HG02678 (cell line): ENCODE measurements around the gene PRKAR1B.
"Not testable (repeated sequence)": the region's sequence is repeated elsewhere in the genome, so short reads cannot be mapped to it uniquely, and the experiment has no call there.

Experiments
- ATAC-seq: cut with Tn5 transposase; IDR thresholded peaks from one replicate; pipeline ENCODE4 v1.9.1; 2021; ENCODE audit warnings: mild to moderate bottlenecking, moderate library complexity; ENCODE audit not compliant: unreplicated experiment

The PRKAR1B gene

DNA sequence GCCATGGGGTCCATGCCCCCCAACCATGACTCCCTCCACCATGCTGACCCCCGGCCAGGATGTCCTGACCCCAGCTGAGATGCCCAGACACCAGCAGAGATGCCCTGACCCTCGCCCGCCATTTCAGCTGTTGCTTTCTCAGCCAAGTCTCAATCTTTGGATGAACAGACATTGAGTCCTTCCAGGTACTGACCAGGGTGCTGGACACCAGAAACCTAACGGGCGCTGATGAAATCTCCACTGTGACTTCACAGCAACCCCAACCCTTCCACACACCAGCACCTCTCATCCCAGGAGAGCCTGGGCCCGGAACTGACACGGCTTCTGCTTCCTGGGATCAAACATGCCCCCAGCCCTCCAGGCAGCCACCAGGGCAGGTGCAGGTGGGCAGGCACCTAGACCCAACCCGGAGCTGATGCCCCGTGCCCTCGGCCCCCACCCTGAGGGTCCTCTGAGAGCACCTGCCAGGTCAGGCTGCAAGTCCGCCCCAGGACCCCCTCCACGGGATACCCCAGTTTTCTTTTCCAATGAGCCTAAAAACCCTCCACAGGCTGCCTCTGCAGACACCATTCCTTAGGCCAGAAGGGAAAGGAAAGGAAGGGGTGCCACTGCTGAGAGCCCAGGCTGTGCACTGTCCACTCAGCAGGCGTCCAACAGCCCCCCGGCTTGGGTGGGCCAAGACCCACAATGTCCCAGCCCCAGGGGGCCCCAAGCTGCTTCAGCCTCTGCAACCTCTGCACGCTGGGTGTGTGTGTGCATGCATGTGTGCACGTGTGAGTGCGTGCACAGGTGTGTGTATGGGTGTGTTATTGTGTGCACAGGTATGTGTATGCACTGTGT, 164.1 kb downstream of the PRKAR1B start:
- ATAC-seq = no peak

DNA sequence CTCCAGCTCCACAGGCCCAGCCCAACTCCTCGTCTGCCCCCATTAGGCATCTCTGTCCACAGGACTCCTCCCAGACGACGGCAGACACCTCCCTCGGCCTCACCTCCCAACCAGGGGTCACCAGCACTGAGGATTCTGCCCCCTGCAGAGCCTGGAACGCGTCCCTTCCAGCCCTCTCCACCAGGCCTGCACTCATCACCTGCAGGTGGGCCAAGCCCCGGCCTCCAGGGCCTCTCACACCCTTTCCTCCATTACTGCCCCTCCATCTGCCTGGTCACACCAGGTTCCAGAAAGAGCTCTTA, 164.8 kb downstream of the PRKAR1B start:
- no peak for ATAC-seq

- no peak for ATAC-seq
These were observed 165.3 kb downstream of the PRKAR1B start for GRCh38 chr7:561631-562373.

- no peak for ATAC-seq
These were observed 166.0 kb downstream of the PRKAR1B start for GRCh38 chr7:560966-561630.

GRCh38 chr7:559396-559705, 167.7 kb downstream of the PRKAR1B start:
- no peak for ATAC-seq

DNA sequence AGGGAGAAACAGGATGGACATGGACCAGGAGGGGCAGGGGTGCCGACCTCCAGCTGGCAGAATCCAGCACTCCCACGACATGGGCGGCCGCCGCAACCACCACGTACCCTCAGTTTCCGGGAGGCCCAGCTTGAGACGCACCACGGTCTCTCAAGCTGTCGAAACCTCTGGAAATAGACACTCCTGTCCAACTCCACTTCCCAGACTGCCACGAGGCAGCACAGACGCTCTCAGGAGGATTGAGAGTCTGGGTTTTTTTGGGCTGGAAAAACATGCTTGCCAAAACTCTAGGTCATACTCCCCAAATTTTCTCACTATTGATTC, 169.6 kb downstream of the PRKAR1B start:
- ATAC-seq = no peak

GRCh38 chr7:556837-557557, 170.1 kb downstream of the PRKAR1B start:
- ATAC-seq = no peak

DNA sequence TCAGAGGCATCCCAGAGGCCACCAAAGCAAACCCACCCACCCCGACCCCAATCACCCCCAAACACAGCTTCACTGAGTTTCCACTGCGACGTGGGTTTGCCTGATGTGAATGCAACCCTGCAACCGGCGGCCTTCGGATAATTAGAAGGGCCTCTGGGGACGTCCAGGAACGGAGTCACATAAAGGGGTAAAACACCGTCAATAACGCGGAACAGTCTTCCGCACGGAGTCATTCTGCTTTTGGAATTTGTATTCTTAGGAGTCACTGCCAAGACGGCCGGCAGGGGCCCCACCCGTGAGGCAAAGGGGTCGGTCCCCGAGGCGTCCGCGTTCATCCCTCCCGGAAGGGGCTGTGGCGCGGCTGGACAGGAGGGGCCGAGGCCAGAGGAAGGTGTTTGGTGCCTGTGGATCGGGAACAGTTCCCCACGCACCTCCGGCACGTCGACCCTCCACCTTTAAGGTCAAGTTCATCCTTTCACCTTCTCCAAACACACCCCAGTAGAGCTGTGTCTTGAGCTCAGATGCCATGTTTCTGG, 170.7 kb downstream of the PRKAR1B start:
- no peak for ATAC-seq

DNA sequence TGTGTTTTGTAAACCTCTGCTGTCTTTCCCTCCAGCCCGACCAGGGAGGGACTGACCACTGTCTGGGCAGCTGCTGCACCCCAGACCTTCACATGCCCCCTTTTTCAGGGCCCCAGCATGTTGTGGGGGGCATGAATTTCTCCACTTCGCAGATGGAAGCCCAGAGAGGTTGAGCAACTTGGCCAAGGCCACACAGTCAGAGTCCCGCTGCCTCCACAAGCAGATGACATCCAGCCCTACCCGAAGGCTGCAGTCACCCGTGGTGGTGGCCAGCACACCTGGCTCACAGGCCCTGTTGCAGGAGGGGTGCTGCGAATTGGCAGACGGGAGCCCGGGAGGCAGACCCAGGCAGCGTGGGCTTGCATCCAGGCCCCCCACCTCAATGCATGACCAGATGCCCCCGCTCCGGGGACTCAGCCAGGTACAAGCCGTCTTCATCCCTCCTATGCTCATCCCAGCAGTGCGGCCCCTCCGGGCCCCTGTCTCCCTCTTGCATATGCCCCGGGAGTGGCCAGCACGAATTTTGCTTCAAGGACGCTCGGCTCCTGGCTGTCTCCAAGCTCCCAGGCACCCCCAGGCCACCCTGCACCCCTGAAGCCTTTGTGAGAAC, 171.4 kb downstream of the PRKAR1B start:
- no peak for ATAC-seq

DNA sequence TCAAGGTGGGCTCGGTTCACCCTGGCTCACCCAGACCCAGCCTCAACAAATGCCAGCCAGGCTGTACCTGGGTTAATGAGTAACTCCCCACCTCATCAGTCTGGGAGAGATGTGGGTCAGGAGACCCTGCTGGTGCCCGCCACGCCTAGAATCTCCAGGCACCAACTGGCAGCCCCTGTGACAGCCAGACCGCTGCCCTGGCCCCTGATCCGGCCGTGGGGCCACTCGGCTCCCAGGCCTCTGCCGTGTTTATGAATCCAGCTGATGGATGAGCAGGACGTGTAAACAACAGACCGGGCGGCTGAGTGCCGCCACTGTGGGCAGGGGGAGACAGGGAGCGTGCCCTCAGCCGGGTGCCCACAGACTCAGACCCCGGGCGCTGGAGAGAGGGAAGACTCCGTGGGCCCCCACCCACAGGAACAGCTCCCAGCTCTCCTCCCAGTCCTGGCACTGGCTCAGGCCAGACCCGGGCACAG, 173.4 kb downstream of the PRKAR1B start:
- ATAC-seq = no peak

DNA sequence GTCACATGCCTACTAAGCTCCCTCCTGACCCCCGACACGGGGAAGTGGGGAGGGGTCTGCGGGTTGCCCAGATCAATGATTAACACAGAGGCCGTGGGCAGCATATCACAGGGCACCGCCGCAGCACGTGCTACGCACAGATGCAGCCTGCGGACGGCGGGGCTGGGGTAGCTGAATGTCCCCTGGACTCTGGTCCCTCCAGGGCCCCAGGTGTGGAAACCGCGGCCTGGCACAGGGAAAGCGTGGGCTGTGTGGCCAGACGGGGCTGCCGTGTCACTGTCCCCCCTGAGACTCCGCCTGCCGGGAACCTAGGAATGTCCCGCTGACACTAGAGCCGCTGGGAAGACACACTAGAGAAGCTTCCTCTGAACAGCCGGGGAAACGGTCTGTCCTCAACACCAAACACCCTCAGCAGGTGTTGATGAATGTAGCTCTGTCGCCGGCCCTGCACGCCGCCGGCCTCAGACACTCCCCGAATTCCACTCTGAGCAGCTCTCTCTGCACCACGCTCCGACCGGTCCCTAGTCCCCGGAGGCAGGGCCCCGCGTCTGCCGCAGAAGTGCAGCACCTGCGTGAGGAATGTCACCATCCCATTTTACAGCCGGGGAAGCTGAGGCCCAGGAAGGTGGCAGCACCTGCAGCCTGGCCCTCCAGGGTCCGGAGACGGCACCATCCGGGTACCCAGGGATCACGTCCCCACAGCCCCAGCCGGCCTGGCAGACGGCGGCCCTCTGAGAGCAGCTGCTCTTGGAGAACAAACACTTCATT, 174.0 kb downstream of the PRKAR1B start:
- no peak for ATAC-seq

GRCh38 chr7:552151-552867, 174.8 kb downstream of the PRKAR1B start:
- not testable (repeated sequence) for ATAC-seq

DNA sequence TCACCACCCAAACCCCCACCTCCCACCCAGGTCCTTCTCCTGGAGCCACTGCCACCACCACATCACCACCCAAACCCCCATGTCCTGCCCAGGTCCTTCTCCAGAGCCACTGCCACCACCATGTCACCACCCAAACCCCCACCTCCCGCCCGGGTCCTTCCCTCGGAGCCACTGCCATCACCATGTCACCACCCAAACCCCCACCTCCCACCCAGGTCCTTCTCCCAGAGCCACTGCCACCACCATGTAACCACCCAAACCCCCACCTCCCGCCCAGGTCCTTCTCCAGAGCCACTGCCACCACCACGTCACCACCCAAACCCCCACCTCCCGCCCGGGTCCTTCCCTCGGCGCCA, 175.5 kb downstream of the PRKAR1B start:
- ATAC-seq = not testable (repeated sequence)

DNA sequence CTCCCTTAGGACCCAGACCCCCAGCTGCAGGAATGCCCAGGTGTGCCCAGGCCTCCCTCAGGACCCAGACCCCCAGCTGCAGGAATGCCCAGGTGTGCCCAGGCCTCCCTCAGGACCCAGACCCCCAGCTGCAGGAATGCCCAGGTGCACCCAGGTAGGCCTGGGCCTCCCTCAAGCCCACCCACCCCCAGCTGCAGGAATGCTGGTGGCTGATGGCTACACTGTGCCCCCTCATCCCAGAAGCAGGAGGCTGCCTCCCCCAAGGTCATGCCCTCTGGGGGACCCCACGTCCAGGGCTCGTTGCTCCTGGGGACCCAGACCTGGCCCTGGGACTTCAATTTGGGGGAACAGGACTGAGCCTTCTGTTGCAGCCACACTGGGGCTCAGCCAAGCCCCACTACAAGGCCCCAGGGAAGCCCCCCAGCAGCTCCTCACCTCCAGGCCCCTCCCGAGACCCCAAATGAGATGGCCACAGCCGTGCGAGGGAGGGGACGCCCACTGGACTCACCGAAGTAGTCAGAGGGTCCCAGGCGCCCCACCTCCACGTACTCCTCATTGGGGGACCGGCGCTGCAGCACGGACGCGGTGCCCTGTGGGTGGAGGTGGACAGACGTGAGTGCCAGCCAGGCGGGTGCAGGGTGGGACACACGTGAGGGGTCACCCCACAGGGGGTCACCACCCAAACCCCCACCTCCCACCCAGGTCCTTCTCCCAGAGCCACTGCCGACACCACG, 176.0 kb downstream of the PRKAR1B start:
- no peak for ATAC-seq

GRCh38 chr7:549891-550625, 177.0 kb downstream of the PRKAR1B start:
- ATAC-seq = no peak

DNA sequence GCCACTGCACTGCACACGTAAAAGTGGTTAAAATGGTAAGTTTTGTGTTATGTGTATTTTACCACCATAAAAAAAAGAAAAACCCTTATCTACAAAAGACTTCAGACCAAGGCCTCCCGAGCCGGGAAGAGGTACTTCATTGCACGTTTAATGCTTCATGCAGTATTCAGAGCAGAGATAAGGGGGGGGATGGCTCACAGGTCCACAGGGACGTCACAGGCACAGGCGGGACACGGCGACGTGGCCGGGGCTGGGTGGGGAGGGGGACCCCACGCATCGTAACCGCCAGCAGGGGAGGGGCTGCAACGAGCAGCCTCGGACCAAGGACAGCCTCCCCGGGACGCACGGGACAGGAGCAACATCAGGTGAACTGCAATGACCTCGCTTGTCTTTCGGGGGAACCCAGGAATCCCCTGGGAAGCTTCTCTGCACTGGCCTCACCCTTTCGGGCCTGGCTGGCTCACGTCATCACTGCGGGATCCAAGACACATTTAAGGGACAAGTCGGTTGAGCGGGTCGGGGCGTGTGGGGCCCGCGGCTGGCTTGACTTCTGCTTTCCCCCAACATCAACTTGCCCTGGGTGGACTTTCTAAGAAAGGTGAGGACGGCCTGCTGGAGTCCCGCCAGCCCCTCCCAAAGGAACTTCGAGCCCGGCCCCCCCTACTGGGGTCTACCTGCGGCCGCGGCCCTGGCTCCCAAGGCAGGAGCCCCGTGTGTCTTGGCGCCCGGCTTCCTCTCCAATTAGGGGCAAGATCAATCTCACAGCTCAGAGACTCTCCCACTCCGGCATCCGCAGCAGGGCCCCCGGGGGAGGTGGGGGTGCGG, 177.8 kb downstream of the PRKAR1B start:
- ATAC-seq = no peak

DNA sequence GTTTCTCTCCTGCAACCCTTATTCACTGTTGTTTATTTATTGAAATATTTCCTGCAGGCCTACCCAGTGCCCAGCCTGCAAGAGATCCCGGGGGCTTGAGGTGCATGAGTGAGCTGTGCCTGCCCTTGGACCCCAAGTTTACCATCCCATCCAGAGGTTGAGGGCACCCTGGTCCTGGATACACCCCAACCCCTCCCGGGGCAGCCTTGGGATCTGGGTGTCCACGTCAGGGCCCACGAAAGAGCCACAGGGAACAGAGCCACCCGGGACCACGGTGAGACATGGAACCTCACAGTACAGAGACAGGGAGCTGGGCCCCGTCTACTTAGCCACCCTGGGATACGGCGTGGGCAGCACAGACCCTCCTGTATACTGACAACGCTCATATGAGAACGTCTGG, 178.7 kb downstream of the PRKAR1B start:
- no peak for ATAC-seq
